ENCODE results near the gene ABCB1. TPM values are rescaled to one million over a fixed set of nuclear protein-coding genes. Genes with fewer than 3 reads are reported as not detected.

Gene ABCB1
- total and polyA plus RNA-seq, 9 of the 15 experiments (the other 6 are each of a cell fraction or from before 2014, with no cell fraction given), result 0.03 to 0.86 (median 0.52) TPM

GRCh38 chr7:87580636-87581035 is 20.0 kb downstream of the ABCB1 start:
- in situ Hi-C loops (cut with MboI), result no loop called here
- no peak for FAIRE-seq
- TF ChIP-seq, protein P1, sequence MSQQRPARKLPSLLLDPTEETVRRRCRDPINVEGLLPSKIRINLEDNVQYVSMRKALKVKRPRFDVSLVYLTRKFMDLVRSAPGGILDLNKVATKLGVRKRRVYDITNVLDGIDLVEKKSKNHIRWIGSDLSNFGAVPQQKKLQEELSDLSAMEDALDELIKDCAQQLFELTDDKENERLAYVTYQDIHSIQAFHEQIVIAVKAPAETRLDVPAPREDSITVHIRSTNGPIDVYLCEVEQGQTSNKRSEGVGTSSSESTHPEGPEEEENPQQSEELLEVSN (IDR thresholded peaks at IDR 0.05; ENCODE audit: borderline replicate concordance in 1 of 2, extremely low read depth in 1 of 2, insufficient read depth in 1 of 2, insufficient read length in 1 of 2, low read depth in 1 of 2, low read length in 1 of 2, poor library complexity in 1 of 2, severe bottlenecking in 1 of 2), result no peak
- no peak for TF ChIP-seq TFAM (CRISPR knock-in tag; conservative IDR thresholded peaks at IDR 0.05)
- TF ChIP-seq, protein P2, sequence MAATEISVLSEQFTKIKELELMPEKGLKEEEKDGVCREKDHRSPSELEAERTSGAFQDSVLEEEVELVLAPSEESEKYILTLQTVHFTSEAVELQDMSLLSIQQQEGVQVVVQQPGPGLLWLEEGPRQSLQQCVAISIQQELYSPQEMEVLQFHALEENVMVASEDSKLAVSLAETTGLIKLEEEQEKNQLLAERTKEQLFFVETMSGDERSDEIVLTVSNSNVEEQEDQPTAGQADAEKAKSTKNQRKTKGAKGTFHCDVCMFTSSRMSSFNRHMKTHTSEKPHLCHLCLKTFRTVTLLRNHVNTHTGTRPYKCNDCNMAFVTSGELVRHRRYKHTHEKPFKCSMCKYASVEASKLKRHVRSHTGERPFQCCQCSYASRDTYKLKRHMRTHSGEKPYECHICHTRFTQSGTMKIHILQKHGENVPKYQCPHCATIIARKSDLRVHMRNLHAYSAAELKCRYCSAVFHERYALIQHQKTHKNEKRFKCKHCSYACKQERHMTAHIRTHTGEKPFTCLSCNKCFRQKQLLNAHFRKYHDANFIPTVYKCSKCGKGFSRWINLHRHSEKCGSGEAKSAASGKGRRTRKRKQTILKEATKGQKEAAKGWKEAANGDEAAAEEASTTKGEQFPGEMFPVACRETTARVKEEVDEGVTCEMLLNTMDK (IDR thresholded peaks at IDR 0.05; ENCODE audit: borderline replicate concordance, insufficient read depth, low read depth, low read length, poor library complexity, severe bottlenecking), result no peak
- no peak for TF ChIP-seq FUS (optimal IDR thresholded peaks at IDR 0.05; ENCODE audit: low read depth, low read length)
- no peak for TF ChIP-seq ZNF143 (CRISPR knock-in tag; IDR thresholded peaks at IDR 0.05)
- TF ChIP-seq MTF1 (CRISPR knock-in tag; IDR thresholded peaks at IDR 0.05; ENCODE audit: borderline replicate concordance), result no peak
- TF ChIP-seq TEAD2 (tag; IDR thresholded peaks at IDR 0.05), result no peak
- no peak for TF ChIP-seq RBBP5 (IDR thresholded peaks at IDR 0.05; ENCODE audit: borderline replicate concordance, insufficient read depth, low read length, poor library complexity, severe bottlenecking)
- no peak for TF ChIP-seq PHB2 (IDR thresholded peaks at IDR 0.05; ENCODE audit: low read depth)
- TF ChIP-seq, protein P3, sequence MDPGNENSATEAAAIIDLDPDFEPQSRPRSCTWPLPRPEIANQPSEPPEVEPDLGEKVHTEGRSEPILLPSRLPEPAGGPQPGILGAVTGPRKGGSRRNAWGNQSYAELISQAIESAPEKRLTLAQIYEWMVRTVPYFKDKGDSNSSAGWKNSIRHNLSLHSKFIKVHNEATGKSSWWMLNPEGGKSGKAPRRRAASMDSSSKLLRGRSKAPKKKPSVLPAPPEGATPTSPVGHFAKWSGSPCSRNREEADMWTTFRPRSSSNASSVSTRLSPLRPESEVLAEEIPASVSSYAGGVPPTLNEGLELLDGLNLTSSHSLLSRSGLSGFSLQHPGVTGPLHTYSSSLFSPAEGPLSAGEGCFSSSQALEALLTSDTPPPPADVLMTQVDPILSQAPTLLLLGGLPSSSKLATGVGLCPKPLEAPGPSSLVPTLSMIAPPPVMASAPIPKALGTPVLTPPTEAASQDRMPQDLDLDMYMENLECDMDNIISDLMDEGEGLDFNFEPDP (CRISPR knock-in tag; IDR thresholded peaks at IDR 0.05), result no peak
- TF ChIP-seq CTBP1 (IDR thresholded peaks at IDR 0.05; ENCODE audit: borderline replicate concordance), result no peak
- TF ChIP-seq ZNF274 (IDR thresholded peaks at IDR 0.05; ENCODE audit: borderline replicate concordance, low read depth, low read length), result no peak
- TF ChIP-seq, protein P4, sequence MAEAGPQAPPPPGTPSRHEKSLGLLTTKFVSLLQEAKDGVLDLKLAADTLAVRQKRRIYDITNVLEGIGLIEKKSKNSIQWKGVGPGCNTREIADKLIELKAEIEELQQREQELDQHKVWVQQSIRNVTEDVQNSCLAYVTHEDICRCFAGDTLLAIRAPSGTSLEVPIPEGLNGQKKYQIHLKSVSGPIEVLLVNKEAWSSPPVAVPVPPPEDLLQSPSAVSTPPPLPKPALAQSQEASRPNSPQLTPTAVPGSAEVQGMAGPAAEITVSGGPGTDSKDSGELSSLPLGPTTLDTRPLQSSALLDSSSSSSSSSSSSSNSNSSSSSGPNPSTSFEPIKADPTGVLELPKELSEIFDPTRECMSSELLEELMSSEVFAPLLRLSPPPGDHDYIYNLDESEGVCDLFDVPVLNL (CRISPR knock-in tag; IDR thresholded peaks at IDR 0.05; ENCODE audit: low read depth), result no peak
- no peak for TF ChIP-seq PTRF (tag; IDR thresholded peaks at IDR 0.05)
- no peak for TF ChIP-seq ZNF830 (CRISPR knock-in tag; IDR thresholded peaks at IDR 0.05)
- TF ChIP-seq, protein P5, sequence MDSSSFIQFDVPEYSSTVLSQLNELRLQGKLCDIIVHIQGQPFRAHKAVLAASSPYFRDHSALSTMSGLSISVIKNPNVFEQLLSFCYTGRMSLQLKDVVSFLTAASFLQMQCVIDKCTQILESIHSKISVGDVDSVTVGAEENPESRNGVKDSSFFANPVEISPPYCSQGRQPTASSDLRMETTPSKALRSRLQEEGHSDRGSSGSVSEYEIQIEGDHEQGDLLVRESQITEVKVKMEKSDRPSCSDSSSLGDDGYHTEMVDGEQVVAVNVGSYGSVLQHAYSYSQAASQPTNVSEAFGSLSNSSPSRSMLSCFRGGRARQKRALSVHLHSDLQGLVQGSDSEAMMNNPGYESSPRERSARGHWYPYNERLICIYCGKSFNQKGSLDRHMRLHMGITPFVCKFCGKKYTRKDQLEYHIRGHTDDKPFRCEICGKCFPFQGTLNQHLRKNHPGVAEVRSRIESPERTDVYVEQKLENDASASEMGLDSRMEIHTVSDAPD (CRISPR knock-in tag; IDR thresholded peaks at IDR 0.05), result no peak

More at GRCh38 chr7:87580636-87581035, 20.0 kb downstream of the ABCB1 start:
- Histone ChIP-seq H3K36me3 (ENCODE audit: control insufficient read depth, insufficient read depth, low read length) (no peaks in the 10 kb centered on the region), H3K79me2 (ENCODE audit: control insufficient read depth, insufficient read depth, low read length) (no peaks in the 10 kb centered on the region), H2AFZ (ENCODE audit: low read depth, low read length) (no peak overlapping the region), H3K27ac (ENCODE audit: extremely low read depth, low read depth, low read length) (no peak overlapping the region), H3K4me1 (replicated peaks in 1 of 2; ENCODE audit: control insufficient read depth in 2 of 2, insufficient read depth in 2 of 2, low read length in 2 of 2) (no peaks in the 10 kb centered on the region), H3K9ac (ENCODE audit: insufficient read depth in 1 of 2, low read depth in 2 of 2, low read length in 2 of 2) (no peak overlapping the region), H4K20me1 (replicated peaks; ENCODE audit: control insufficient read depth, insufficient read depth, low read length) (no peaks in the 10 kb centered on the region), H3K27me3 (ENCODE audit: control insufficient read depth in 2 of 2, insufficient read depth in 2 of 2, low read length in 2 of 2) (no peaks in the 10 kb centered on the region), H3K9me1 (ENCODE audit: control insufficient read depth, insufficient read depth, low read length) (no peaks in the 10 kb centered on the region), H3K4me2 (ENCODE audit: insufficient read depth, low read length) (no peak overlapping the region), H3K9me3 (replicated peaks; ENCODE audit: control insufficient read depth, insufficient read depth, low read depth, low read length) (no peaks in the 10 kb centered on the region), H3K4me3 (no peak overlapping the region)
- no TSS peak for BruUV-seq (replicated peaks)
- WGBS (ENCODE audit: insufficient coverage, low coverage, missing lambda C conversion rate), result 0% methylated on average over 1 of the region's 1 CpG
- ATAC-seq (no peak), DNase-seq (ENCODE audit: extremely low read depth in 1 of 4, low spot score in 3 of 4) (no peak)
- ChIA-PET CTCF (ENCODE audit: low intra/inter-chr PET ratio) (no interaction called here), POLR2A (no interaction called here)
- intact Hi-C loops (cut with micrococcal nuclease), result no loop called here

Measured in K562 (cell line).